Keratinocyte (primary cell): ENCODE measurements around the gene HOXD11.

Experiments used
- CTCF ChIP-seq, 3 experiments: IDR thresholded peaks in 1 of 3; conservative IDR thresholded peaks in 1 of 3; optimal IDR thresholded peaks in 1 of 3; 2 replicates in 2 of 3; 3 replicates in 1 of 3; pipeline versions ENCODE3 to v1.5.1; 2011; ENCODE audit warnings: low read length in 3 of 3, mild to moderate bottlenecking in 3 of 3, moderate library complexity in 2 of 3, control low read depth in 1 of 3, inconsistent platforms in 1 of 3; ENCODE audit not compliant: insufficient read depth in 2 of 3; ENCODE audit errors: extremely low read depth in 1 of 3
- EZH2 ChIP-seq: IDR thresholded peaks from one replicate; pipeline ENCODE4 v1.6.1; 2012; ENCODE audit warnings: inconsistent platforms, mild to moderate bottlenecking, low read length, moderate library complexity

GRCh38 chr2:176122683-176123410, 15.8 kb downstream of the HOXD11 start, which contains the start of gene HOXD9:
- TF ChIP-seq CTCF (optimal IDR thresholded peaks at IDR 0.05 in 1 of 3, IDR thresholded peaks at IDR 0.05 in 1 of 3, conservative IDR thresholded peaks at IDR 0.05 in 1 of 3; ENCODE audit: extremely low read depth in 1 of 3, insufficient read depth in 2 of 3, low read length in 3 of 3) (no peak), EZH2 (peak; percentile 71)
